CD4-positive, alpha-beta T cell (primary cell): ENCODE results near the gene SLC12A1. TPM values are rescaled to one million over a fixed set of nuclear protein-coding genes. Genes with fewer than 3 reads are reported as not detected.

ENCODE experiments used
- ATAC-seq: fragments of 200-7000 bp; cut with Tn5 transposase; one replicate; pipeline ENCODE4 v1.10.0; 2022; ENCODE audit warnings: mild to moderate bottlenecking; ENCODE audit not compliant: poor library complexity
- CTCF ChIA-PET: fragments of 350-600 bp; sonication (Branson Sonifier 250); formaldehyde crosslinking; loops from one replicate; lab custom pipeline; 2021; ENCODE audit warnings: antibody characterized with exemption, inconsistent platforms; lab: Charles Lee
- POLR2A ChIA-PET: fragments of 350-600 bp; sonication (Branson Sonifier 250); formaldehyde crosslinking; loops from one replicate; lab custom pipeline; 2021; ENCODE audit warnings: antibody characterized with exemption, inconsistent platforms; lab: Charles Lee
- DNase-seq, 14 experiments: peaks; one replicate each; pipeline ENCODE4 v3.0.0-alpha.2; 2013 to 2020; ENCODE audit warnings: mixed read lengths in 2 of 14
- H3K27ac ChIP-seq, 2 donors: one replicate each; pipeline versions ENCODE4 v1.5.1 to v1.7.0; 2013; ENCODE audit warnings: low read length in 2 of 2, low read depth in 1 of 2, mild to moderate bottlenecking in 1 of 2
- H3K27me3 ChIP-seq, 2 experiments: 1 replicate in 1 of 2; 2 replicates in 1 of 2; pipeline versions ENCODE4 v1.6.1 to v1.7.0; 2013; ENCODE audit warnings: low read length in 2 of 2, control low read depth in 1 of 2, mild to moderate bottlenecking in 1 of 2, moderate library complexity in 1 of 2; ENCODE audit not compliant: insufficient read depth in 2 of 2, control insufficient read depth in 1 of 2
- H3K36me3 ChIP-seq: one replicate; pipeline ENCODE4 v1.6.1; 2013; ENCODE audit warnings: low read length, control low read depth; ENCODE audit not compliant: insufficient read depth
- H3K4me1 ChIP-seq: one replicate; pipeline ENCODE4 v1.6.1; 2013; ENCODE audit warnings: low read length, control low read depth; ENCODE audit not compliant: insufficient read depth
- H3K4me3 ChIP-seq: one replicate; pipeline ENCODE4 v1.5.1; 2013; ENCODE audit warnings: mild to moderate bottlenecking, low read length, moderate library complexity
- H3K9me3 ChIP-seq, 2 experiments: 1 replicate in 1 of 2; 2 replicates in 1 of 2; pipeline versions ENCODE4 v1.6.1 to v1.7.0; 2013; ENCODE audit warnings: low read length in 2 of 2, mild to moderate bottlenecking in 2 of 2, control low read depth in 1 of 2, moderate library complexity in 1 of 2; ENCODE audit not compliant: control insufficient read depth in 1 of 2, insufficient read depth in 1 of 2
- H3K27ac Mint-ChIP-seq: one replicate; pipeline ENCODE4 v1.8.0; 2020; ENCODE audit warnings: mixed read lengths
- H3K27me3 Mint-ChIP-seq: one replicate; pipeline ENCODE4 v1.8.0; 2021; ENCODE audit warnings: mixed read lengths
- H3K36me3 Mint-ChIP-seq: one replicate; pipeline ENCODE4 v1.8.0; 2021; ENCODE audit warnings: low read depth, mixed read lengths
- H3K4me1 Mint-ChIP-seq: one replicate; pipeline ENCODE4 v1.8.0; 2021; ENCODE audit warnings: low read depth, mixed read lengths
- H3K4me3 Mint-ChIP-seq: one replicate; pipeline ENCODE4 v1.8.0; 2020; ENCODE audit warnings: mild to moderate bottlenecking, mixed read lengths
- H3K9me3 Mint-ChIP-seq: one replicate; pipeline ENCODE4 v1.8.0; 2020; ENCODE audit warnings: mixed read lengths
- CTCF ChIP-seq: fragments of 200-600 bp; IDR thresholded peaks from one replicate; pipeline ENCODE4 v1.8.0; 2022; ENCODE audit warnings: antibody characterized with exemption, mild to moderate bottlenecking
- intact Hi-C, 2 experiments: fragments of 100-400 bp; cut with DNase I in 1 of 2; cut with micrococcal nuclease in 1 of 2; formaldehyde crosslinking; loops; one replicate each; pipeline versions ENCODE4 v1.15.1 to v1.9.0; 2023 to 2025; cut with DNase I, micrococcal nuclease
- total RNA-seq, 174 experiments: library from RNA in 2 of 174; stranded (reverse) in 2 of 174; gene quantifications; one replicate each; pipeline ENCODE4 v1.2.3 and lab custom pipeline; 2021 to 2026

SLC12A1 gene
- total RNA-seq, 2 experiments from 2014 or later, result not detected

- intact Hi-C loops, result loop anchor here in 1 of 2 experiments (5.0 kb wide), 4 partner anchors 480 to 1285 kb away; partner anchors contain the start of genes CEP152 and COPS2
- Histone ChIP-seq H3K36me3 (peaks cover 21% of the 10 kb centered on the region), H3K9me3 (no peaks in the 10 kb centered on the region), H3K4me1 (peaks cover 14% of the 10 kb centered on the region), H3K4me3 (peak overlapping the region; percentile 81), H3K27me3 (no peaks in the 10 kb centered on the region), H3K27ac (peak overlapping the region; percentile 88 to 90)
- Mint-ChIP-seq H3K4me3 (peak overlapping the region; percentile 100), H3K9me3 (no peaks in the 10 kb centered on the region), H3K27ac (peak overlapping the region; percentile 99), H3K27me3 (no peaks in the 10 kb centered on the region), H3K36me3 (peaks cover 45% of the 10 kb centered on the region), H3K4me1 (peaks cover 28% of the 10 kb centered on the region)
- DNase-seq (peak; percentile 45 to 84 (median 62)), ATAC-seq (peak; percentile 49)
- ChIA-PET POLR2A (interaction anchor here (1.9 to 2.1 kb wide), 2 partner anchors 10 to 154 kb away, joined by 6 to 10 read pairs; partner anchors contain the start of gene MYEF2), CTCF (interaction anchor here (1.3 kb wide), 1 partner anchor 9 kb away, joined by 4 read pairs; no protein-coding TSS in a partner anchor)
- no peak for TF ChIP-seq CTCF
These were observed 125.9 kb downstream of the SLC12A1 start for GRCh38 chr15:48331796-48332641.

GRCh38 chr15:48332642-48333034 is 126.5 kb downstream of the SLC12A1 start:
- Histone ChIP-seq H3K4me3 (peak overlapping the region; percentile 81), H3K9me3 (no peaks in the 10 kb centered on the region), H3K27me3 (no peaks in the 10 kb centered on the region), H3K27ac (no peak overlapping the region), H3K36me3 (peaks cover 22% of the 10 kb centered on the region), H3K4me1 (peaks cover 14% of the 10 kb centered on the region)
- Mint-ChIP-seq H3K36me3 (peaks cover 50% of the 10 kb centered on the region), H3K27ac (peak overlapping the region; percentile 99), H3K27me3 (no peaks in the 10 kb centered on the region), H3K4me3 (peak overlapping the region; percentile 100), H3K9me3 (no peaks in the 10 kb centered on the region), H3K4me1 (peaks cover 28% of the 10 kb centered on the region)
- POLR2A ChIA-PET, result no interaction called here
- TF ChIP-seq CTCF, result no peak
- intact Hi-C loops, result loop anchor here in 1 of 2 experiments (5.0 kb wide), 4 partner anchors 480 to 1285 kb away; partner anchors contain the start of genes CEP152 and COPS2
- DNase-seq (peak in 3 of 14 experiments; percentile 6 to 22 (median 7)), ATAC-seq (no peak)
- CTCF ChIA-PET, result no interaction called here

GRCh38 chr15:48333540-48333939 is 127.4 kb downstream of the SLC12A1 start:
- Histone ChIP-seq H3K27ac (no peak overlapping the region), H3K9me3 (no peaks in the 10 kb centered on the region), H3K27me3 (no peaks in the 10 kb centered on the region), H3K4me1 (peaks cover 14% of the 10 kb centered on the region), H3K36me3 (peaks cover 22% of the 10 kb centered on the region), H3K4me3 (no peak overlapping the region)
- DNase-seq, result no peak
- ChIA-PET CTCF (no interaction called here), POLR2A (no interaction called here)
- peaks cover 58% of the 10 kb centered on the region for H3K36me3 Mint-ChIP-seq
- peaks cover 28% of the 10 kb centered on the region for H3K4me1 Mint-ChIP-seq
- TF ChIP-seq CTCF, result no peak
- no peaks in the 10 kb centered on the region for H3K27me3 Mint-ChIP-seq
- no peaks in the 10 kb centered on the region for H3K9me3 Mint-ChIP-seq
- no peak overlapping the region for H3K27ac Mint-ChIP-seq
- no peak for ATAC-seq
- intact Hi-C loops, result loop anchor here in 1 of 2 experiments (5.0 kb wide), 4 partner anchors 479 to 1284 kb away; partner anchors contain the start of genes CEP152 and COPS2
- peak overlapping the region; percentile 100 for H3K4me3 Mint-ChIP-seq
